ENCODE results near the gene KSR1.

Gene KSR1

GRCh38 chr17:27532269-27533263 is 76.3 kb downstream of the KSR1 start:
- FAIRE-seq (no peak), DNase-seq (ENCODE audit: insufficient read length, low spot score) (no peak)

- DNase-seq (ENCODE audit: insufficient read length, low spot score) (no peak), FAIRE-seq (no peak)
These were observed 77.9 kb downstream of the KSR1 start for GRCh38 chr17:27533874-27534815.

GRCh38 chr17:27535178-27535928 is 79.1 kb downstream of the KSR1 start:
- no peak for FAIRE-seq
- DNase-seq (ENCODE audit: insufficient read length, low spot score) = no peak

- no peak for DNase-seq (ENCODE audit: insufficient read length, low spot score)
- no peak for FAIRE-seq
These were observed 79.7 kb downstream of the KSR1 start for GRCh38 chr17:27535975-27536374.

- FAIRE-seq = no peak
- DNase-seq (ENCODE audit: insufficient read length, low spot score) = no peak
These were observed 80.5 kb downstream of the KSR1 start for GRCh38 chr17:27536781-27537180.

GRCh38 chr17:27538156-27538955 is 82.1 kb downstream of the KSR1 start:
- DNase-seq (ENCODE audit: insufficient read length, low spot score) (no peak), FAIRE-seq (no peak)

GRCh38 chr17:27539152-27539551 is 82.9 kb downstream of the KSR1 start:
- no peak for DNase-seq (ENCODE audit: insufficient read length, low spot score)
- FAIRE-seq = no peak

- no peak for DNase-seq (ENCODE audit: insufficient read length, low spot score)
- no peak for FAIRE-seq
These were observed 83.6 kb downstream of the KSR1 start for GRCh38 chr17:27539794-27540317.

GRCh38 chr17:27540318-27541101 is 84.3 kb downstream of the KSR1 start:
- FAIRE-seq = no peak

GRCh38 chr17:27541301-27542023 is 85.2 kb downstream of the KSR1 start:
- FAIRE-seq (peak; percentile 88), DNase-seq (ENCODE audit: insufficient read length, low spot score) (no peak)

More at GRCh38 chr17:27540318-27541101, 84.3 kb downstream of the KSR1 start:
- DNase-seq (ENCODE audit: insufficient read length, low spot score) = no peak

- FAIRE-seq = no peak
These were observed 86.7 kb downstream of the KSR1 start for GRCh38 chr17:27542841-27543463.

GRCh38 chr17:27543464-27543856 is 87.2 kb downstream of the KSR1 start:
- FAIRE-seq (no peak), DNase-seq (ENCODE audit: insufficient read length, low spot score) (no peak)

More at GRCh38 chr17:27542841-27543463, 86.7 kb downstream of the KSR1 start:
- no peak for DNase-seq (ENCODE audit: insufficient read length, low spot score)

GRCh38 chr17:27543958-27544349 is 87.7 kb downstream of the KSR1 start:
- FAIRE-seq = no peak

GRCh38 chr17:27544350-27545131 is 88.3 kb downstream of the KSR1 start:
- DNase-seq (ENCODE audit: insufficient read length, low spot score) (peak; percentile 72), FAIRE-seq (peak; percentile 95)

More at GRCh38 chr17:27543958-27544349, 87.7 kb downstream of the KSR1 start:
- no peak for DNase-seq (ENCODE audit: insufficient read length, low spot score)

GRCh38 chr17:27545562-27546229 is 89.4 kb downstream of the KSR1 start:
- no peak for DNase-seq (ENCODE audit: insufficient read length, low spot score)
- FAIRE-seq = peak; percentile 11

- DNase-seq (ENCODE audit: insufficient read length, low spot score) (no peak), FAIRE-seq (peak; percentile 88)
These were observed 90.5 kb downstream of the KSR1 start for GRCh38 chr17:27546624-27547300.

All from GM19239 (cell line).